SHP77 treated with DMSO at 0.1 percent for 48 hours (cell line): ENCODE data around the gene EFNA2.

Experiments
- DNase-seq: peaks from one replicate; lab custom pipeline; 2025; lab: John Stamatoyannopoulos, UW

EFNA2 gene

GRCh38 chr19:1284293-1284978 is 1.2 kb upstream of the EFNA2 start:
- DNase-seq, result no peak

- DNase-seq, result no peak
Measured at GRCh38 chr19:1284979-1285736, 515 bp upstream of the EFNA2 start.

- no peak for DNase-seq
Measured at GRCh38 chr19:1286487-1287353, 1.0 kb downstream of the EFNA2 start.

DNA sequence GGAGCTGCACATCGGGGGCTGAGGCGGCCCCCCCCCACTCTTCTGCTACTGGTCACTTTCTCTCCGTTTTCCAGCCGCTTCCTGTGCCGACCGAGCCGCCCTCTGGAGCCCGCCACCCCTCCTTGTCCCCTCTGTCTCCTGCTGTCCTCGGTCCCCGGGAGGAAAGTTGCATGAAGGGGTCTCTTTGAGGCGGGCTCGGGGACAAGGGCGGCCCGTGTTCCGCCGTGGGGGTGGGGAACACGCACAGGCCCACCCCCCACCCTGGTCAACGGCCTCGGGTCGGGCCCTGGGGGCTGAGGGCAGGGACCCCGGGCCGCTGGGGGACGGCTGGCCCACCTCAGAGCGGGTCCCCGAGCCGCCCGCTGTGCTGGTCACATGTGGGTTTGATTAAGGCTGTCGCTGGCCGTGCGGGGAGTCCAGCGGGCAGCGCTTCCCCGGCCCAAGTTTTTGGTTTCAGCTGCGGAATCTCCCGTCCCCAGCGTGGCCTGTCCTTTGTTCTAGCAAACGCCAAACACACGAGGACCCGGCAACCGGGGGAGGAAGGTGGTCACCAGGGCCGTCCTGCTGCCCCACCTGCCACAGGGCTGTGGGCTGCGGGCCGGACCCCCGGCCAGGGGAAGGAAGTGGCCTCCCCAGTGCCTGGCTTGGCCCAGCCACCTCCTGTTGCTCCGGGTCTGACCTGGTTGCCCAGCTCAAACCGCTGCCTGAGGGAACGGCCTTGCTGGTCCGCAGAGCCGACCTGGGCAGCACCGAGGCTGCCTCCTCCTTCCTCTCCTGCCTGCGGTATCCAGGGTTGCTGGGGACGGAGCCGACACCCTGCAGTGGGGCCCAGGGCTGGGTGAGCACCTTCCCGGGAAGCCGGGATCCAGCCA is 1.9 kb downstream of the EFNA2 start:
- no peak for DNase-seq

DNA sequence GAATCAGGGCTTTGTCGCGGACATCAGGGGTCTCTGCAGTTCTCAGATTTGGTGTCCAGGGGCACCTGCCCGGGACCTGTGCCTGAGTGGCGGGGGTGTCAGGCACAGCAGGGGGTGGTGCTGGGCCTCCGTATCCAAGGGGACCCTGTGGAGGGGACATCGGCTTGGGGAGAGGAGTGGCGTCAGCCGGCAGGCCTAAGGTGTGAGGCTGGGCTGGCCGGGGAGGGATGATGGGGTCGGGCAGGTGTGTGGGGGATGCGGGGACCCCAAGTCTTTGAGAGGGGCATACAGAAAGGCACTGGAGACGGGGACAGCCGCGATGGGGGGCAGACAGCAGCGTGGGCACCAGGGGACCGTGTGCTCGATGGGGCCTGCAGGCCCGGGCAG is 2.5 kb downstream of the EFNA2 start:
- DNase-seq, result no peak

DNA sequence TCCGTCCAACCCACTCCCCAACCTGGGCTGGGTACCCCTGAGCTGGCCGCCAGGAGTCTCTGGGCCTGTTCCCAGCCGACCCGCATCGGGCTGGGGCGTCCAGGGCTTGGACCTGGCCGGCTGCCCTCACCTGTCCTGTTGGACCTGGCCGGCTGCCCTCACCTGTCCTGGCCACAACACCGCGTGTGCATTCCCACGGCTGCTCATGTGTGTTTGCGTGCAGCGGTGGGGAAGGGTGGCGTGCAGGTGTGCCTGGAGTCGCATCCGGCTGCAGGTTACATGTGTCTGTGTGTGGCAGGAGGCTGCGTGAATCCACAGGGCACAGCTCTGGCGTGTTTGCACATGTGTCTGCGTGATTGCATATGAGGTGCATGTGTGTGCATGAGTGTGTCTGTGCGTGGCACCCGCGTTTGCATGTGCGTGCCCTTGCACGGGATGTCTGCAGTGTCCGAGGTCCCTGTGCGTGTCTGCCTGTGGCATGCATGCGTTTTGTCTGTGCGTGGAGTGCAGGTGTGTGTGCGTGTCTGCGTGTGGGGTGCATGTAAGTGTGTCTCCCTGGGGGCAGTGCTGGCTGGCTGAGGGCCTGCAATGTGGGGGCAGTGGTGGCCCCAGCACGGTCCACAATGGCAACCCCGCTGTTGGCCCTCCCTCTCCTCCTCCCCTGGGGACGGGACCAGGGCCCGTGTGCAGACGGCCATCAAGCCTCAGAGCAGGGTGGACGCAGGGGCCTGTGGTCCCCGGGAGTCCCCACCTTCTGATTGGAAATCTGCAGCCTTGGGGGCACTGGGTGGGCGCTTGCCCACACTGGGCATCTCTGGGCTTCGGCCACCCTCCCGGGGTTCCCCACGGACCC is 3.4 kb downstream of the EFNA2 start:
- no peak for DNase-seq

- no peak for DNase-seq
Measured at GRCh38 chr19:1289686-1290025, 4.0 kb downstream of the EFNA2 start.

DNA sequence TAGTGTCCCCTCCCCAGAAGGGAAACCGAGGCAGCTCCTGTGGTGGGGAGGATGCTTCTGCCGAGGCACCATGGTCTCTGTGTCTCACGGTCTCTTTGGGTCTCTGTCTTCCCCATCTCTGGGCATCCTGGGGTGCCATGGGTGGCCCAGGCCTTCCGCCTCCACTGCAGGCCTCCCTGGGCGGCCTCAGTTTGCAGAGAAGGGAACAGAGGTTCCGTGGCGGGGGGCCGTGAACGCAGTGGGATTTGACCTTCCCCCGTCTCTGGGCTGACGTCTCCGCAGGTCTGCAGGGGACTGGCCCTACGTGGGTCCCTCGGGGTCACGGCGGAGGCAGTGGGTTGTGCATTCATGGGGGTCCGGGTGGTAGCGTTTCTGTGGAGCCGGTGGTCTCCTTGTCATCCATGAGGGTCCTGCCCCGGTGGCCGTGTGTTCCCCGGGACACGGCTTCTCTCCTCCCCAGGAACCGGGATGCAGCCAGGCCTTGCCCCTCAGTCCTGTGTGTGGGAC is 4.6 kb downstream of the EFNA2 start:
- DNase-seq, result no peak

DNA sequence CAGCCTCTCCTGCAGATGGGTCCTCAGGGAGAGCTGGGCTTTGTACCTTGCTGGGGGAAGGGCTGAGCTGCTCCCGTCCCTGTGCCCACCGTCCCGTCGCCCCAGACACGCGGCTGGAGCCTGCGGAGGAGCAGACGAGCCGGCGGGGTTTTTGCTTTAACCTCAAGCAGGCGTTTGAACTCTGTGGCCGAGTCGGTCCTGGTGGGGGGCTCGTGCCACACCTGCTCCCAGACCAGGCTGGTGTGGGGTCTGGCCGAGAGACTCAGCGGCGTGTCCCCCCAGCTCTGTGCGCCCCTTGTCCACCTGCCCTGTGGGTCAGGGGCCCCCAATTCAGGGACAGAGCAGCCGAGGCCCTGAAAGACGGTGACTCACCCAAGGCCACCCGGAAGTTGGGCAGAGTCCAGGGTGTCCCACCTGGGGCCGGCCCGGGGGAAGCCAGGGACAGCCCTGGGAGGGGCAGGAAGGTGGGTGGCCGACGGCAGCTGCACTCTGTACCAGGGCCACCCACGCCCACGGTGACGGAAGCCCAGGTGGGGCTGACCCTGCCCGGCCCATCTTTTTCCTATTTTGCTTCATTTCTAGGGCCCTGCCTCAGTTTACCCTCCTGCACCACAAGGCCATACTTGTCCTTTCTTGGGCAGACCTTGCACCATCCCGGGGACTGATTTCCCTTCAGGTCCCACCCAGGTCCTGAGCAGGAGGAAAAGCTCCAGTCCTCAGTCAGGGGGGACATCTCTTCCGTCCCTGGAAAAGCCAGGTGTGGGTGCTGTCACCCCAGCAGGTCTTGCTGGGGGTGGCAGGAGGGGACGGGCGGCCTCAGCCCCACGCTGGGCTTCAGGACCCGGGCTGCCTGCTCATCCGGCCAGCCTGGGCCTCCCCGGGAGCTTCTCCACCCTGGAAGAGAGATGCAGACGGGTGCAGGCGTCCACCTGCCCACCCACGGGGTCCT is 5.3 kb downstream of the EFNA2 start:
- DNase-seq, result no peak

DNA sequence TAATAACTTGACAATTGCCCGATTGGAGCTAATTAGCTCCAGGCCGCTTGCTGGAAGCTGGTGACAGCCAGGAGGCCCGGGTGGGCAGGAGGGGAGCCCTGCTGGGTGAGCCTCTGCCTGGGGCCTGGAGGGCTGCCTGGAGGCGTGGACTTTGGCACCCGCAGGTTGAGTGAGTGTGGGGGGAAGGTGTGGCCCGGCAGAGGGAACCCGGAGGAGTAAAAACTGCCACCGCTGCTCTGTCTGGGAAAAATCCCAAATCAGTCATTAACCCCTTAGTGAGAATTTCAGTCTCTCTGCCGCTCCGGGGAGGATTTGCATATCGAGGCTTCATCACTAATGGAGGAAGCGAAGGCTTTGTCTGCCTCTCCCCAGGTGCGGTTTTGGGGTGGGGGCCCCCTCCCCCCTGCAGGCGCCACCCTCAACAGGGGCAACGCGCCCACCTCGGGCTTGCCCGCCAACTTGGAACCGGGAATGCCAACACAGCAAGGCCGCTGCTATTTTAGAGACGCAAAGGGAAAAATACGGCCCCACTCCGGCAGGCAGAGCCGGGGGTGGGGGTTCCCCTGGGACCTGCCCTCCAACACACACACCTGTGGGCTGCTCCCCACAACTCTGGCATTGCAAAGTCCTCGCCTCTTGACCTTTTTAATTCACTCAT is 6.2 kb downstream of the EFNA2 start:
- DNase-seq, result no peak

DNA sequence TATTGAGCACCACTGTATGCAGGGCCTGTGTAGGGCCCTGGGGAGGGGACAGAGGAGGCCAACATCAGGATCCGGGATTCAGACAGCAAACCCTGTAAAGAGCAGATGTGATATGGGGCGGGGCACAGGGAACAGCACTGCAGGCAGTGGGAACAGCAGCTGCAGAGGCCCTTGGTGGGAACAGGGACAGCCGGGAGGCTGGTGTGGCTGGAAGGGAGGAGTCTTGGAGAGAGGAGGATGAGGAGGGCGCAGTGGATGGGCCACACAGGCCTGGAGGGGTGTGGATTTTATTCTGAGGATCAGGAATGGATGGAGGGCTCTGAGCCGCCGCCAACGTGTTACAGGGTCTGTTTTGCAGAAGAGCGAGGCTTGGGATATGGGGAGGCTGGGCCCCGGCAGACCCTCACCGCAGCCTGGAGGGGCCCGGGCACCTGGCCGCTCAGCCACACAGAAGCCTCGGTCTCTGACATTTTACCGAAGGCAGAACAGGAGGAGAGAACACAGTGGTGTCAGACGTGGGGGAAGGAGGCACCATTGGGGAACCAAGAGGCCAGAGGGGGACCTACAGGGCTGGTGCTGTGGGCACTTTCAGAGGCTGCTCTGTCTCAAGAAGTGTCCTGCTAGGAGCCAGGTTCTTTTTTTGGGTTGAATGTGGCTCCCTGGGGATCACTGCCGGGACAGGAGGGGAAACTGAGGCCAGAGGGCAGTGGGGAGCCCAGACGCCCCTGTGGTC is 6.9 kb downstream of the EFNA2 start:
- DNase-seq, result no peak

GRCh38 chr19:1293782-1294604 is 8.3 kb downstream of the EFNA2 start:
- DNase-seq, result no peak

DNA sequence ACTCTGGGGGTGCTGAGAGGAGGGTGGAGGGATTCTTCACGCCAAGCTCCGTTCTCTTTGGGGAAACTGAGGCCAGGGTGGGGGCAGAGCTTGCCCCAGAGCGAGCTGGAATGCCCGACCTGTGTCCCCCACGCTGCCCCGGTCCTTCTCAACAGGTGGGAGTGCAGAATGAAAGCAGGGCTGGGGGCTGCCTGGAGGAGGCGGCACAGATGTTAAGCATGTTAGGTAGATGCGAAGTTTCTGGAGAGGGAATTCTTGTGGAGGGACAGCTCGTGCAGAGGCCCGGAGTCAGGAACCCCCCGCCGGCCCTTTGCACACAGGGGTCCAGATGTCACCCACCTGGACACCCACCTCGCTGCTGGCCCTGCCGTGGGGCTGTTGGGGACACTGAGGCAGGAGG is 9.0 kb downstream of the EFNA2 start:
- no peak for DNase-seq

GRCh38 chr19:1295169-1296012 is 9.7 kb downstream of the EFNA2 start:
- no peak for DNase-seq

DNA sequence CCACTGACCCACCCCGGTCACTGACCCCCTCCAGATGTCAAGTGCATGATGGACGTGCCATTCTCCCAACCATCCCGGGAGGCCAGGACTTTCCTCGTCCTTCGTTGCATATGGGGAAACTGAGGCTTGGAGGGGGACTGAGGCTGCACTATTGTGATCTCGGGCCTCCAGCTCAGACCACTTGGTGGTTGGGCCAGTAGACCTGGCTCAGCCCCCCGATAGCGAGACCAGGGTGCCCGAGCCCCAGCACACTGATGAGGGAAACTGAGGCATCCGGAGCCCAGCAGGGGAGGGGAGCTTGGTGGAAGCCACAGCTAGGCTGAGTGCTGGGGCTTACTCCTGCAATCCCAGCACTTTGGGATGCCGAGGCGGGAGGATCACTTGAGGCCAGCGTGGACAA is 10.4 kb downstream of the EFNA2 start:
- DNase-seq, result no peak

- no peak for DNase-seq
Measured at GRCh38 chr19:1296575-1297271, 11.1 kb downstream of the EFNA2 start.
